Astrocyte of the cerebellum (primary cell): ENCODE results near the gene ETV7.

Experiments
- DNase-seq: peaks from one replicate; pipeline ENCODE4 v3.0.0-alpha.2; 2011; ENCODE audit warnings: low read depth
- H3K4me3 ChIP-seq: 2 replicates; pipeline ENCODE4 v1.5.1; 2011; ENCODE audit warnings: mild to moderate bottlenecking, low read depth, low read length, moderate library complexity
- CTCF ChIP-seq: IDR thresholded peaks from 2 replicates; pipeline ENCODE4 v1.5.1; 2012; ENCODE audit warnings: low read length, low read depth, moderate library complexity, mild to moderate bottlenecking; ENCODE audit errors: missing control alignments
- in situ Hi-C: cut with HindIII; loops from 2 replicates; pipeline ENCODE4 v1.10.0; 2017; ENCODE audit warnings: low sequenced_read_pairs

Gene ETV7

GRCh38 chr6:36324715-36325114 lies 62.8 kb downstream of the ETV7 start:
- H3K4me3 ChIP-seq = no peak overlapping the region
- in situ Hi-C loops = no loop called here
- no peak for TF ChIP-seq CTCF
- DNase-seq = no peak

GRCh38 chr6:36324191-36324590 lies 63.3 kb downstream of the ETV7 start:
- in situ Hi-C loops = no loop called here
- no peak overlapping the region for H3K4me3 ChIP-seq
- no peak for DNase-seq
- TF ChIP-seq CTCF = no peak

- TF ChIP-seq CTCF = no peak
- in situ Hi-C loops = no loop called here
- no peak overlapping the region for H3K4me3 ChIP-seq
- no peak for DNase-seq
Measured at GRCh38 chr6:36323062-36323461, 64.4 kb downstream of the ETV7 start.

- H3K4me3 ChIP-seq = no peak overlapping the region
- DNase-seq = no peak
- TF ChIP-seq CTCF = no peak
- in situ Hi-C loops = no loop called here
Measured at GRCh38 chr6:36322591-36322990, 64.9 kb downstream of the ETV7 start.

- H3K4me3 ChIP-seq = no peak overlapping the region
- no peak for DNase-seq
- in situ Hi-C loops = no loop called here
- no peak for TF ChIP-seq CTCF
Measured at GRCh38 chr6:36320475-36320874, 67.0 kb downstream of the ETV7 start.

- DNase-seq = no peak
- in situ Hi-C loops = no loop called here
- H3K4me3 ChIP-seq = no peak overlapping the region
- TF ChIP-seq CTCF = no peak
Measured at GRCh38 chr6:36319821-36320220, 67.6 kb downstream of the ETV7 start.

- no peak for DNase-seq
- TF ChIP-seq CTCF = no peak
- in situ Hi-C loops = no loop called here
- H3K4me3 ChIP-seq = no peak overlapping the region
Measured at GRCh38 chr6:36319436-36319762, 68.1 kb downstream of the ETV7 start.
